Posterior vena cava (tissue), 2 donors: Measurements from ENCODE around the gene NOS3. TPM values are rescaled to one million over a fixed set of nuclear protein-coding genes. Genes with fewer than 3 reads are reported as not detected.

Experiments
- DNase-seq: peaks from one replicate; pipeline ENCODE4 v3.0.0-alpha.2; 2020; ENCODE audit warnings: low spot score
- intact Hi-C, 2 donors: fragments of 100-400 bp; cut with DNase I; formaldehyde crosslinking; loops; one replicate each; pipeline versions ENCODE4 v1.14.1 to v1.14.2; 2022 to 2023
- total RNA-seq, 2 donors: library from RNA; stranded (reverse); fragmentation: NEBNext Ultra II Directional; extraction: Animal tissue kit (Norgen Biotek cat#: 25700); gene quantifications; one replicate each; pipeline ENCODE4 v1.2.1, GENCODE V29; 2021
- donor health status: DM: yes; HTN: yes; CAD: no.
- donor health status: DM: yes; HTN: yes; CAD: no.

NOS3 gene
- total RNA-seq, 2 donors from 2014 or later = 27.9 to 71.8 TPM

DNA sequence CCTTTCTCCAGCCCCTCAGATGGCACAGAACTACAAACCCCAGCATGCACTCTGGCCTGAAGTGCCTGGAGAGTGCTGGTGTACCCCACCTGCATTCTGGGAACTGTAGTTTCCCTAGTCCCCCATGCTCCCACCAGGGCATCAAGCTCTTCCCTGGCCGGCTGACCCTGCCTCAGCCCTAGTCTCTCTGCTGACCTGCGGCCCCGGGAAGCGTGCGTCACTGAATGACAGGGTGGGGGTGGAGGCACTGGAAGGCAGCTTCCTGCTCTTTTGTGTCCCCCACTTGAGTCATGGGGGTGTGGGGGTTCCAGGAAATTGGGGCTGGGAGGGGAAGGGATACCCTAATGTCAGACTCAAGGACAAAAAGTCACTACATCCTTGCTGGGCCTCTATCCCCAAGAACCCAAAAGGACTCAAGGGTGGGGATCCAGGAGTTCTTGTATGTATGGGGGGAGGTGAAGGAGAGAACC lies 2.1 kb downstream of the NOS3 start:
- no peak for DNase-seq
- intact Hi-C loops = no loop called here

DNA sequence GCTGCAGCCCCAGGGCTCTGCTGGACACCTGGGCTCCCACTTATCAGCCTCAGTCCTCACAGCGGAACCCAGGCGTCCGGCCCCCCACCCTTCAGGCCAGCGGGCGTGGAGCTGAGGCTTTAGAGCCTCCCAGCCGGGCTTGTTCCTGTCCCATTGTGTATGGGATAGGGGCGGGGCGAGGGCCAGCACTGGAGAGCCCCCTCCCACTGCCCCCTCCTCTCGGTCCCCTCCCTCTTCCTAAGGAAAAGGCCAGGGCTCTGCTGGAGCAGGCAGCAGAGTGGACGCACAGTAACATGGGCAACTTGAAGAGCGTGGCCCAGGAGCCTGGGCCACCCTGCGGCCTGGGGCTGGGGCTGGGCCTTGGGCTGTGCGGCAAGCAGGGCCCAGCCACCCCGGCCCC lies 2.7 kb downstream of the NOS3 start:
- intact Hi-C loops = no loop called here
- no peak for DNase-seq

DNA sequence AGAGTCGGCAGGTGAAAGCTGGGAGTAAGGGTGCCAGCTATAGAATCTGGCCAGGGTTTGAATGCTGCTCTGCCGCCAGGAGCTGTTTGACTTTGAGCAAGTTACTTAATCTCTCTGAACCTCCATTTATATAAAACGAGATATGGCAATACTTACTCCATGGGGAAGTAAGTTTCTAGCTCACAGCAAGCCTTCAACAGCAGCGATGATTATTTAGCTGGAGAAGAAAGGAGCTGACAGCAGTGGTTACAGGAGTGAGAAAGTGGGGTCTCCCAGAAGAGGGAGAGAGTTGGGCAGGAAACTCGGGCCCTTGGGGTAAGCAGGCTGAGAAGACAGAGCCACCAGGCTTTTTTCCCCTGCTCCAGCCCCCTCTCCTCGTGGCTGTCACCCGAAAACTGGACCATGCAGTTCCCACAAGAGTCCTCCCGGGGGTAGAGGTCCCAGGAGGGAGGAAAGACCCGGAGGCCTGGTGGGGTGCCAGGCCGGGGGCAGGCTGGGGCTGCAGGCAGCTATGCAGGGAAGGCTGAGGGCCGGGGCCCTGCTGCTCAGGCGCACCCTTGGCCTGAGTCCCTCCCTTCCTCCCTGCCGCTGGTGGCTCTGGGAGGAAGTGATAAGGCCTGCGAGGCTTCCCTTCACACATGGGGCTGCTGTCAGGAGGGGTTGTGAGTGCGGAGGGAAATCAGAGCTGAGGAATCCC lies 3.5 kb downstream of the NOS3 start:
- intact Hi-C loops = no loop called here
- DNase-seq = no peak

DNA sequence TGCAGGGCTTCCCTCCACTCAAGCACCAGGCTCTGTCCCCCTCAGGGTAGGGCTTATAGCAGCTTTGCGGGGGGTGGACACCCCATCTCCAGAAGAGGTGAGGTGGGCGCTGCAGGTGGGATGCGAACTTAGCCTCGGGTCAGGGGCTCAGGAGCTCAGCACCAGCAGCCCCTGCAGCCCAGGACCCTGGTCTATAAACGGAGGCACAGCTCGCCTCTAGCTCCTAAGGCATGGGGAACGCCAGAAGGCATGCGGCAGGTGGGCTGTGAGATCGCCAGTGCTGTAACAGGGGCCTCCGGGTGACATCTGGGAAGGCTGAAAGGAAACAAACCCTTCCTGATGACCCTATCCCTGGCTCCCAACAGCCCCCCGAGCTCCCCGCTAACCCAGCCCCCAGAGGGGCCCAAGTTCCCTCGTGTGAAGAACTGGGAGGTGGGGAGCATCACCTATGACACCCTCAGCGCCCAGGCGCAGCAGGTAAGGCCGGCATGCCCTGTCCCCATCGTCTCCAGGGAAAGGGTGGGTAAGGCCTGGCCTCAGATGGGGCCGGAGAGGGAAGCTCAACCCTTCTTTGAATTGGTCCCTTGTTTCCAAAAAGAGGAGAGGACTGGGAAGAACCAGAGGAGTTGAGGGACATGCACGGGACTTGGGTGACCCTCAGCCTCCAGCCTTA lies 4.2 kb downstream of the NOS3 start:
- intact Hi-C loops = no loop called here
- no peak for DNase-seq

DNA sequence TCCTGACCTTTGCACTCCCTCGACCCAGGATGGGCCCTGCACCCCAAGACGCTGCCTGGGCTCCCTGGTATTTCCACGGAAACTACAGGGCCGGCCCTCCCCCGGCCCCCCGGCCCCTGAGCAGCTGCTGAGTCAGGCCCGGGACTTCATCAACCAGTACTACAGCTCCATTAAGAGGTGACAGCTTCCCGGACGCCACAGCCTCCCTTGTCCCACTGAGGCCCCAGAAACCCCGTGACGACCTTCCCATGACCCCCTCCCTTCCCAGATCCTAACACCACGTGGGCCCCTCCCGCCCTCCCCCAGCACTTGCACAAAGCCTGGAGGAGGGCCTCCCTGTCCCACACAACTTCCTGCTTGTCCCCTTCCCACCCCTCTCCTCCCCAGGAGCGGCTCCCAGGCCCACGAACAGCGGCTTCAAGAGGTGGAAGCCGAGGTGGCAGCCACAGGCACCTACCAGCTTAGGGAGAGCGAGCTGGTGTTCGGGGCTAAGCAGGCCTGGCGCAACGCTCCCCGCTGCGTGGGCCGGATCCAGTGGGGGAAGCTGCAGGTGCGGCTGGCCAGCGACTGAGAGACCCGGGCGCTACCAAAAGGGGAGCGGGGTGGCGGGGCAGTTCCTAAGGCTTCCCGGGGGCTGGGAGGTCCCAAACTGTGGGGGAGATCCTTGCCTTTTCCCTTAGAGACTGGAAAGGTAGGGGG lies 5.7 kb downstream of the NOS3 start:
- DNase-seq = no peak

DNA sequence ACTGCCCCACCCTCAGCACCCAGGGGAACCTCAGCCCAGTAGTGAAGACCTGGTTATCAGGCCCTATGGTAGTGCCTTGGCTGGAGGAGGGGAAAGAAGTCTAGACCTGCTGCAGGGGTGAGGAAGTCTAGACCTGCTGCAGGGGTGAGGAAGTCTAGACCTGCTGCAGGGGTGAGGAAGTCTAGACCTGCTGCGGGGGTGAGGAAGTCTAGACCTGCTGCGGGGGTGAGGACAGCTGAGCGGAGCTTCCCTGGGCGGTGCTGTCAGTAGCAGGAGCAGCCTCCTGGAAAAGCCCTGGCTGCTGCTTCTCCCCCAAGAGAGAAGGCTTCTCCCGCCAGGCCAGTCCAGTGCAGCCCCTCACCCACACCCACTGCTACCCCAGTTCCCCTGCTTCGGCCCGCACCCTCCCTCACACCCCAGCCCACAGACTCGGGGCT lies 6.3 kb downstream of the NOS3 start:
- no peak for DNase-seq
- intact Hi-C loops = no loop called here

More for the DNA sequence above, 5.7 kb downstream of the NOS3 start:
- intact Hi-C loops = no loop called here

DNA sequence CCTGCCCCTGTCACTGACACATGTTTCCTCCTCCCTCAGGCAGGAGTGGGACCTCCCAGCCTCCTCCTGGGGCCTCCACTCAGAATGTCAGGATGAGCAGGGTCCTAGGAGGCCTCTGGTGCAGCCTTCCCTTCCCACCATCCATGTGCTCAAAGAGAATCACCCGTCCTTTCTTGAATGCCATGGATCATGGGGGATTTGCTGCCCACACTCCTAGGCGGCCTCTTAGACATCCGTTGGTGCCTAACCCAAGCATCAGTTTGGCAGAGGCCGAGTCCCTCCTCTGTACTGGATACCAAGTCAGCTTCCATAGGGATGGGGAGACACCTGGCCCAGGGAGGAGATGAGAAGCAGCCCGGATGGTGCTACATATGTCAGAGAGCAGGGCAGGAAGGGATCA lies 7.0 kb downstream of the NOS3 start:
- intact Hi-C loops = no loop called here
- DNase-seq = no peak

DNA sequence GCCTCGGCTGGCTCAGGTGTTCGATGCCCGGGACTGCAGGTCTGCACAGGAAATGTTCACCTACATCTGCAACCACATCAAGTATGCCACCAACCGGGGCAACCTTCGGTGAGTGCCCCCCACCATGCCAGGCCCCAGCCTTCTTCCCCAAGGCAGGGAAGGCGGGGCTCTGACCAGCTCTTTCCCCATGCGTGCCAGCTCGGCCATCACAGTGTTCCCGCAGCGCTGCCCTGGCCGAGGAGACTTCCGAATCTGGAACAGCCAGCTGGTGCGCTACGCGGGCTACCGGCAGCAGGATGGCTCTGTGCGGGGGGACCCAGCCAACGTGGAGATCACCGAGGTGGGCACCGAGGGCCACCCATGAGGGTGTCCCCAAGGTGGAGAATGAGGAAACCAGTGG lies 7.5 kb downstream of the NOS3 start:
- DNase-seq = no peak
- intact Hi-C loops = no loop called here

DNA sequence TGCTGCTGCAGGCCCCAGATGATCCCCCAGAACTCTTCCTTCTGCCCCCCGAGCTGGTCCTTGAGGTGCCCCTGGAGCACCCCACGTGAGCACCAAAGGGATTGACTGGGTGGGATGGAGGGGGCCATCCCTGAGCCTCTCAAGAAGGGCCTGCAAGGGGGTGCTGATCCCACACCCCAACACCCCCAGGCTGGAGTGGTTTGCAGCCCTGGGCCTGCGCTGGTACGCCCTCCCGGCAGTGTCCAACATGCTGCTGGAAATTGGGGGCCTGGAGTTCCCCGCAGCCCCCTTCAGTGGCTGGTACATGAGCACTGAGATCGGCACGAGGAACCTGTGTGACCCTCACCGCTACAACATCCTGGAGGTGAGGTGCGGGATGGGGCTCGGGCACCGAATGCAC lies 8.2 kb downstream of the NOS3 start:
- DNase-seq = no peak
- intact Hi-C loops = no loop called here

DNA sequence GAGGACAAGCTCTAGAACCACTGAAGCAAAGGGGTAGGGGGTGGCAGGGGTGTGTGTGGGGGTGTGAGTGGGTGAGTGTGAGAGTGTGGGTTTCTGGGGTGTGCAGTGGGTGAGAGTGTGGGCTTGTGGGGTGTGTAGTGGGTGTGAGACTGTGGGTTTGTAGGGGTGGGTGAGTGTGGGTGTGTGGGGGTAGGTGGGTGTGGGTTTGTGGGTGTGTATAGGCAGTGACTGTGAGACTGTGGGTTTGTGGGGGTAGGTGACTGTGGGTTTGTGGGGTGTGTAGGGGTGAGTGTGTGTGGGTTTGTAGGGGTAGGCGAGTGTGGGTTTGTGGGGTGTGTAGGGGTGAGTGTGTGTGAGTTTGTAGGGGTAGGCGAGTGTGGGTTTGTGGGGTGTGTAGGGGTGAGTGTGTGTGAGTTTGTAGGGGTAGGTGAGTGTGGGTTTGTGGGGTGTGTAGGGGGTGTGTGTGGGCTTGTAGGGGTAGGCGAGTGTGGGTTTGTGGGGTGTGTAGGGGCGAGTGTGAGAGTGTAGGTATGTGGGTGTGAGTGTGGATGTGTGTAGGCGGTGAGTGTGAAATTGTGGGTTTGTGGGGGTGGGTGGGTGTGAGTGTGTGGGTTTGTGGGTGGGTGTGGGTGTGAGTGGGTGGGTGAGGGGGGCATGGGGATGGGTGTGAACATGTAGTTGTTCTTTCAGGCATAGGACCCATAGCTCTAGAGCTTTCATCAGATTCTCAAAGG lies 8.8 kb downstream of the NOS3 start:
- intact Hi-C loops = no loop called here
- no peak for DNase-seq

DNA sequence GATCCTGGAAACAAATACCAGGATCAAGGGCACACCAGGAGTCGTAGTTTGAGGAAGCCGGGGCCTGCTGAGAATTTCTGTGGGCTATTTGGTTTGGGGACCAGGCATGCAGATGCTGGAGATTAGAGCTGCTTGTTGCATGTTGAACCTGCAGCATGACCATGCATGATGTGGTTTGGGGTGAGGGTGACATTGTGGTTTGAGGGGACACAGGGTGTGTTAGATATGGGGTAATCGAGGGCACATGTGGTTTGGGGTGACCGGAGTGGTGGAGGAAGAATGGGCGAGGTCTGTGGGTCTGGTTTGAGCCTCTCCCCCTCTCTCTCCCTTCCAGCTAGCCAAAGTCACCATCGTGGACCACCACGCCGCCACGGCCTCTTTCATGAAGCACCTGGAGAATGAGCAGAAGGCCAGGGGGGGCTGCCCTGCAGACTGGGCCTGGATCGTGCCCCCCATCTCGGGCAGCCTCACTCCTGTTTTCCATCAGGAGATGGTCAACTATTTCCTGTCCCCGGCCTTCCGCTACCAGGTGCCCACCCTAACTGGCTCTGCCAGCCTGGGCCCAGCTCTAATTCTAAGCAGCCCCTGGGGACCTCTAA lies 10.2 kb downstream of the NOS3 start:
- intact Hi-C loops = no loop called here
- DNase-seq = no peak

DNA sequence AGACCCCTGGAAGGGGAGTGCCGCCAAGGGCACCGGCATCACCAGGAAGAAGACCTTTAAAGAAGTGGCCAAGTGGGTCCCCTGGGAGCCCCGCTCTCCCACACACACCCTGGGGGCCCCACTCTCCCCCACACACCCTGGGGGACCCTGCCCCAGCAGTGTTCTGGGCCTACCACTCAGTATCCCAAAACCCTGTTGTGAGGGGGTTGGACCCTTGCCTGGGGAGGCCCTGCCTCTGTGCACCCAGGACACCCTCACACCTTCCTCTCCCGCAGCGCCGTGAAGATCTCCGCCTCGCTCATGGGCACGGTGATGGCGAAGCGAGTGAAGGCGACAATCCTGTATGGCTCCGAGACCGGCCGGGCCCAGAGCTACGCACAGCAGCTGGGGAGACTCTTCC lies 10.7 kb downstream of the NOS3 start:
- no peak for DNase-seq
- intact Hi-C loops = no loop called here

DNA sequence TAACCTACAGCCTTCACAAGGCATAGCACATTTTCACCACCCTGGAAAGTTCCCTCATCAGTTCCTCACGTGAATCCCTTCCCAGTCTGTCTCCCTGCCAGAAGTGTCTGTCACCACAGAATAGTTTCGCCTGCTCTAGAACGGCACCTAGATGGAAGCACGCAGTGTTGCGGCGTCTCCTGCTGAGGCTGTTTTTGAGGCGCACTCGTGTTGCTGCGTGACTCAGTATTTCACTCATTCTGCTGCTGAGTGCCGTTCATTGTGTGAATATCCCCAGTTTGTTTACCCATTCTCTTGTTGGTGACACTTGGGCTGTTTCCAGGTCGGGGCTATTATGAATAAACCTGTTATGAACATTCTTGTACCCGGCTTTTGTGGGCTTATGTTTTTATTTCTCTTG lies 12.8 kb downstream of the NOS3 start:
- DNase-seq = no peak
- intact Hi-C loops = no loop called here

DNA sequence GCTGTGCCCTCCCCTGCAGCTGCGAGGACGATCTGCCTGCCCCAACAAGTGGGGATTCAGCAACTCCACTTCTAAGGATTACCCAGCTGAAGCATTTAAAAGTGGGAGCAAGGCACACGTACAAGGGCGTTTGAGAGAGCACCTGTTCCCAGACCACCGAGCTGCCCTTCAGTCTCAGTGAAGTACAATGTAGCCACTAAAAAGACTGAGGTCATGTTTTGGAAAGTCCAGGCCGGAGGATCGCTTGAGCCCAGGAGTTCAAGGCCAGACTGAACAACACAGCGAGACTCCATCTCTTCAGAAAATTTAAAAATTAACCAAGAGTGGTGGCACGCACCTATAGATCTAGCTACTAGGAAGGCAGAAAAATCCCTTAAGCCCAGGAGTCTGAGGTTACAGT lies 14.7 kb downstream of the NOS3 start:
- intact Hi-C loops = no loop called here
- no peak for DNase-seq

DNA sequence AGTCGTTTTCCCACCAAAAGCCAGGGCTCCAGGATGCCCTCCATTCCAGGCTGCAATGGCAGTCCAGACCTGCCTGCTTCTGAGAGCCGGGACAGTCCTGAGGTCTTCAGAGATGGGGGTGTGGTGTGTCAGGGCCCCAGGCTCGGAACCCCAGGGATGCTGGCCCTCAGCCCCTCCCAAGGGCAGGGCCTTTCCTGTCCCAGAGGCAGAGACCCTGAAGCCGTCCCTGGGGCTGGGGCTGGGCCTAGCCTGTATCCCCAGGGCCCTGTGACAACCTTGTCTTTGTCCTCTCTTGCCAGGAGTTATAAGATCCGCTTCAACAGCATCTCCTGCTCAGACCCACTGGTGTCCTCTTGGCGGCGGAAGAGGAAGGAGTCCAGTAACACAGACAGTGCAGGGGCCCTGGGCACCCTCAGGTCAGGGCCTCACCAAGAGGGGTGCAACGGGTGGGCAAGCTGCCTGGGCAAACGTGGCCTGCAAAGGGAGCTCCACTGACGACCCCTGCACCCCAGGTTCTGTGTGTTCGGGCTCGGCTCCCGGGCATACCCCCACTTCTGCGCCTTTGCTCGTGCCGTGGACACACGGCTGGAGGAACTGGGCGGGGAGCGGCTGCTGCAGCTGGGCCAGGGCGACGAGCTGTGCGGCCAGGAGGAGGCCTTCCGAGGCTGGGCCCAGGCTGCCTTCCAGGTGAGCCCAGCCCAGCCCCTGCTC lies 15.9 kb downstream of the NOS3 start:
- intact Hi-C loops = no loop called here
- no peak for DNase-seq

DNA sequence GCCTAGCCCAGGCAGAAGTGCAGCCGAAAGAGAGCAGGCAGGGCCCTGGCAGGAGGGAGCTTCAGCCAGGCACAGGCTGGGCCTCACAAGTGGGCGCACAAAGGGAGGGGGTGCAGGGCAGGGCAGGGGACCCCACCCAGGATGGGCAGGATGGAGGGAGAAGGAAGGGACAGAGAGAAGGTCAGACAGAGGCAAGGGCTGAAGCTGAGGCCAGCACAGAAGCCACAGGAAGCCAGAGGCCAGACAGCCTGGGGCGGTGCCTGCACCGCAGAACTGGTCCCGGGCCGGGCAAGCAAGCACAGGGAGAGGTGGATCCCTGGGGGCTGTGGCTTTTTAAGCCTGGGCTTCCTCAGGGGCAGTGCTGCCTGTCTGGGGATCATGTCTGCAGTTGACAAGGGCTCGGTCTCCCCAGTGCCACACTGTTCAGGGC lies 16.7 kb downstream of the NOS3 start:
- no peak for DNase-seq
- intact Hi-C loops = no loop called here

DNA sequence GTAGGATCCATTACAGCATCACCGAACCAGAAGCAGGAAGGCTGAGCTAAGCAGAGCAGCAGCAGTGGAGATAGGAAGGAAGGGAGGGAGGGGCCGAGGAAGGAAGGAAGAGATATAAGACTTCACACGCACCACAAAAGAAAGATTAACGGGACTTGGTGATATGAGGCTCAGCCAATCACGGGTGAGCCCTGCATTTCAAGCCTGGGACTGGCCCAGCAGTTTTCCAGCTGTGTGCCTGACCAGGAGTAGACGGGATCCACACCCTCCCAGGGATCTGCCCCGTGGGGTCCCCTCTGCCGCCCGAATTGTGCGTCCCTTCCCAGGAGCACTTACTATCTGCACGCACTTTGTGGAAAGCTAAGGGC lies 17.3 kb downstream of the NOS3 start:
- no peak for DNase-seq
- intact Hi-C loops = no loop called here

DNA sequence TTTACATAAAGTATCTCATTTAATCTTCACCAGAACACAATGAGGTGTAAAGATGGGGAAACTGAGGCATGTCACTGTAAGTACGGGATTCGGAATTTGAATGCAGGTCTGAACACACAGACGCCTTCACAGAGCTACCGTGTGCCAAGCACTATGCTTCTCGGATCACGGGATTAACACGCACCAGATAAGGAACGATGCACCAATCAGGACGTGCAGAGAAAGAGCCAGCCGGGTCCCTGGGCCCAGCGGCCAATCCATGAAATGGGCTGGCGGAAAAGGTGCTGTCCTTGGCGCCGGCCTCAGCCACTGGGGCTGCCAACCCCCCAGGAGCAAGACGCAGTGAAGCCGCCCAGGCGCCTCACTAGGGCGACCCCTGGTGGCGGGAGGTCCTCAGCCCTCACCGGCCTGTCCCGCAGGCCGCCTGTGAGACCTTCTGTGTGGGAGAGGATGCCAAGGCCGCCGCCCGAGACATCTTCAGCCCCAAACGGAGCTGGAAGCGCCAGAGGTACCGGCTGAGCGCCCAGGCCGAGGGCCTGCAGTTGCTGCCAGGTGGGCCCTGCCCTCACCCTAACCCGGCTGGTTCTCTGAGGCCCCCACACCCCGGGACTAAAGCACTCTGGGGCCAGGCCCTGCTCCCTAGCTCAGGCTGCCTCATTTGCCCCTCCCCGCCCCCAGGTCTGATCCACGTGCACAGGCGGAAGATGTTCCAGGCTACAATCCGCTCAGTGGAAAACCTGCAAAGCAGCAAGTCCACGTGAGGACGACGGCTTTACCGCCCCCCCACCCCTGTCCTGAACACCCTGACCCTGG lies 17.9 kb downstream of the NOS3 start:
- DNase-seq = peak; percentile 94
- intact Hi-C loops = no loop called here
